D721Med (cell line): ENCODE results near the gene LRRC27.

Source experiments
- DNase-seq: peaks from one replicate; pipeline ENCODE4 v3.0.0; 2011; ENCODE audit warnings: low spot score; ENCODE audit not compliant: insufficient read length
- FAIRE-seq: peaks from 2 replicates; lab custom pipeline; 2011; peaks lifted over from hg19 to GRCh38; lab: Jason Lieb, UNC
- TF ChIP-seq, protein P1 (sequence below): IDR thresholded peaks from 2 replicates; pipeline ENCODE4 v1.5.1; 2012; ENCODE audit warnings: mild to moderate bottlenecking, control low read depth; ENCODE audit not compliant: insufficient read depth; ENCODE audit errors: missing control alignments

Gene LRRC27

DNA sequence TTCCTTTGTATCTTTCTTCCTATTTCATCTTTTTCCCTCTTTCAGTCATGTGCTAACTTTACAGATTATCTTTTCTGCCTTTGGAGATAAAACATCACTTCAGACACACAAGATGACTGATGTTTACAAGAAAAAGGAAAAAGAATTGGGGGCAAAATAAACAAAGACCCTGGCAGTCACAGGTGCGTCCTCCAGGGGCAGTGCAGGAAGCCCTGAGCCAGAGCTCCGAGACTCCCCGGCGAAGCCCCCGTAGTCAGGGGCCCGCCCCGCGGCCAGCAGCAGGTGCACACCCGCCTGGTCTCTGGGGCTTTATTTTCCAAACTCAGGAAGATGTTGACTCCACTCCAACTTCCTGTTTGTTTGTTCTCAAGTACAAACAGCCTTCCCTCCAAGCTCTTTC lies 34.5 kb upstream of the LRRC27 start:
- TF ChIP-seq, protein P1, sequence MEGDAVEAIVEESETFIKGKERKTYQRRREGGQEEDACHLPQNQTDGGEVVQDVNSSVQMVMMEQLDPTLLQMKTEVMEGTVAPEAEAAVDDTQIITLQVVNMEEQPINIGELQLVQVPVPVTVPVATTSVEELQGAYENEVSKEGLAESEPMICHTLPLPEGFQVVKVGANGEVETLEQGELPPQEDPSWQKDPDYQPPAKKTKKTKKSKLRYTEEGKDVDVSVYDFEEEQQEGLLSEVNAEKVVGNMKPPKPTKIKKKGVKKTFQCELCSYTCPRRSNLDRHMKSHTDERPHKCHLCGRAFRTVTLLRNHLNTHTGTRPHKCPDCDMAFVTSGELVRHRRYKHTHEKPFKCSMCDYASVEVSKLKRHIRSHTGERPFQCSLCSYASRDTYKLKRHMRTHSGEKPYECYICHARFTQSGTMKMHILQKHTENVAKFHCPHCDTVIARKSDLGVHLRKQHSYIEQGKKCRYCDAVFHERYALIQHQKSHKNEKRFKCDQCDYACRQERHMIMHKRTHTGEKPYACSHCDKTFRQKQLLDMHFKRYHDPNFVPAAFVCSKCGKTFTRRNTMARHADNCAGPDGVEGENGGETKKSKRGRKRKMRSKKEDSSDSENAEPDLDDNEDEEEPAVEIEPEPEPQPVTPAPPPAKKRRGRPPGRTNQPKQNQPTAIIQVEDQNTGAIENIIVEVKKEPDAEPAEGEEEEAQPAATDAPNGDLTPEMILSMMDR: no peak
- FAIRE-seq (no peak), DNase-seq (no peak)

DNA sequence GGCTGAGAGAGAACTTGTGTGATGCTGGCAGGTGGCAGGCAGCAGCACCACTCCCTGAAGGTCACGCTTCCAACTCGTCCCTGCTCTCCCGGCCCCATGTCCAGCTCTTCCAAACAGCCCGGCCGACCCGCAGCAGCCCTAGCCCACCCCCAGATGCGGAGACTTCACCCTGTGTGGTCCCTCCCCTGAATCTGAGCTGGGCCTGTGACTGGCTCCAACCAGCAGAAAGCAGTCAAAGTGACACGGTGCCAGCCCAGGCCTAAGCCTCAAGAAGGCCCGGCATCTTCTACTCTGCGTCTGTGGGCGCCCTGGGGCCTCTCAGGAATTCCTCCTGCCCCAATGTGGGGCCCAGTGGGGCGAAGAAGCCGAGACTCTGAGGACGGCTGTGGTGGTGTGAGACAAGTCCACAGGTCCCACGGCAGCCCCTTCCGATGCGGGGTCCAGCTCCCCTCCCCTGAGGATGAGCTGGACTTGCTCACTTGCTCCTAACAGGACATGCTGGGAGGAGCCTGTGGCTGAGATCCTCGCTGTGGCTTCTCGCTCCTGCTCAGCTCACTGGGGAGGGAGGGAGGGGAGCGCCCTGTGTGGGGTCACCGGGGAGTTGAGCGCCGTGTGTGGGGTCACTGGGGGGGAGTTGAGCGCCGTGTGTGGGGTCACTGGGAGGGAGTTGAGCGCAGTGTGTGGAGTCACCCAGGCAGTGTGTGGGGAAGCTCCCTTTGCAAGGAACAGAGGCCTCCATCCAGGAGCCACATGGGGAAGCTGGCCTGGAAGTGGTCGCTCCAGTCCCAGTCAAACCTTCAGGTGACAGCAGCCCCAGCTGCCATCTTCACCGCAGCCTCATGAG lies 33.7 kb upstream of the LRRC27 start:
- FAIRE-seq: no peak
- TF ChIP-seq, protein P1: no peak
- DNase-seq: no peak

DNA sequence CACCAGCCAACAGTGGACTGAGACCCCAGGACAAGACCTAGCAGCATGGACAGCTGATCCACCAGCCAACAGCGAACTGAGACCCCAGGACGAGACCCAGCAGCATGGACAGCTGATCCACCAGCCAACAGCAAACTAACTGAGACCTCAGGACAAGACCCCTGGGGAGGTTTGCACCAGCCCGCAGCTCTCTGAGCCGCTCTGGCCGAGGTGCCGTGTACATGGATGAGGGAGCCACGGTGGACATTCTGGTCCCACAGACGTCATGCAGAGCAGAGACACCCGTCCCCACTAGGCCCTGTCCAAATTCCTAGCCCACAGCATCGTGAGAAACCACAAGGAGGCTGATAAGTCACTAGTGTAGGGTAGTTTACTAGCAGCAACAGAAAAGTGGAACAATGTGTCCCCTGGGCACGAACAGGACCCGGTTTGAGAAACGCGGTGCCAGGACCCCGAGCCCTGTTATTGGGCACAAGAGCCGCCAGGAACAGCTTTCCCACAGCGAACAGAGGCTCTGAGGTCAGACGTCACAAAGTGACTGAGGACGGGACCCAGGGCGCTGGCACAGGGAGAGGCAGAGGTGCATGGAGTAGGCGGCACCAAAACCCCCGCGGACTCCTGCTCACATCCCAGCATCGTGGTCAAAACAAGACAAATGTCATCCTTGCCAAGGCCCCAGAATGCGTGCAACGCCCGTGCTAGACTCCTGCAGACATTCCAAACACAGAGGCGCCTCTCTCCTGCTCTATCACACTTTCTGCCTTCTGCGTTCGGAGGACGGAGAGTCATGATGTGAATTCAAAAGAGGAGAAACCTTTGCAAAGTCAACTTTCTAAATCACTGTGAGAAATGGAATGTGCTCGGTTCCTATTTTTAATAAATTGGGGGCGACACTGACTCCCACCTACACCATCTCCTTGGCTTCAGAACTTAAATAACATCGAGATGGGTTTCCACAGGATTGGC lies 32.3 kb upstream of the LRRC27 start:
- TF ChIP-seq, protein P1: no peak
- DNase-seq: no peak
- FAIRE-seq: no peak

DNA sequence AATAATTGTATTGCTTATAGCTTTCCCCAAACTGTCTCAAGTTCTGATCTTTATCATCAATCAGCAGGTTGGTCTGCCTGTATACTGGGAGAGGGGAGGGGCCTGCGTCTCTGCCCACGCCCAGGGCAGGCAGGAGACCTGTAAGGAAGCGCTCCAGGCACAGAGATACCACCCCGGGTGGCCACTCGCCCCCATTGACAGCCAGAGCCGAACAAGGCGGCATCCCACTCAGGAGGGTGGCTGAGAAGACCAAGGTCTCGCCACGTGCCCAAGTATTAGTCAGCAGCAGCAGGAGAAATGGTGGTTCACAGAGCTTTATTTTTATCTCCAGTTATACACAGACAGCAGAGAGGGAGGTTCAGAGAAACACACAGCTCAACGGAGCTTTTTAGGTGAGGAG lies 31.4 kb upstream of the LRRC27 start:
- no peak for FAIRE-seq
- TF ChIP-seq, protein P1: no peak
- DNase-seq: no peak

DNA sequence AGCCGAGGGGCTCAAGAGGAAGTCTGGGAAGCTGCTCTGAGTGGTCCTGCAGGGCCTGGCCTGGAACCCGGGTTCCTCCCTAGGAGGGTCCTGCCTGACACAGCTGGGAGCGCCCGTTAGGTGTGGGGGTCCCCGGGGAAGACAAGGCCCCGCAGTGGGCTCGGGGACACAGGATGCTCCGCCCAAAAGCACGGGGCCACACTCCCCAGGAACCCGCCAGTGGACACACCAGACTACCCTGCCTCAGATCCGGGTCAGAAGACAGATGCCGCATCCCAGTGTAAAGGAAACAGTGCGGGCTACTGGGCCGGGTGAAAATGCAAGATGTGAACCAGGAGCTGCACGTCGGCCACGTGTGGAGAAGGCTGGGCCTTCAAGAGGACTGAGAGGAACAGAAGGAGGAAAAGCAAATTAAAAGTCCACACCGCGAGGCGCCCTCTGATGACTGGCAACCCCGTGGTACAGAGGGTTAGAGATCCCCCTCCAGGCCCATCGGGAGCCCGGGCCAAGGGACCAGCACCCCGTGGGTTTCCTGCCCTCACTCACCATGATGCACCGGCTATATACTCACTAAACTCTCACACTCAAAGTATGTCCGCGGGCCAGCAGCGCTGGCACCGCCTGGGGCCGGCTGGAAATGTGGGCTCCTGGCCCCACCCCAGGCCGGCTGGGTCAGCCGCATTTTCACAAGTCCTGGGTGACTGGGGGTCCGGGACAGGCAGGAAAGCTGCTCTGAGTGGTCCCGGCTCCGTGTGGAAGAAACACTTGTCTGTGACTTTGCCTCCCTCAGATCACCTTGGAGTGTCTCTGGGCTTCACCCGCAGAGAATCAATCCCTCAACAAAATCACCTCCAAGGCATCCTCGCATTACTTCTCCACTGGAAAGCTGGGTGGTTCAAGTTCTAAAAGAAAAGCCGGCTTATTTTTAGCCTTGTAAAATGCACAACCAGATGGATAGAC lies 30.3 kb upstream of the LRRC27 start:
- FAIRE-seq: no peak
- TF ChIP-seq, protein P1: no peak
- DNase-seq: no peak
